ENCODE measurements around the gene PMEPA1.

The PMEPA1 gene

DNA sequence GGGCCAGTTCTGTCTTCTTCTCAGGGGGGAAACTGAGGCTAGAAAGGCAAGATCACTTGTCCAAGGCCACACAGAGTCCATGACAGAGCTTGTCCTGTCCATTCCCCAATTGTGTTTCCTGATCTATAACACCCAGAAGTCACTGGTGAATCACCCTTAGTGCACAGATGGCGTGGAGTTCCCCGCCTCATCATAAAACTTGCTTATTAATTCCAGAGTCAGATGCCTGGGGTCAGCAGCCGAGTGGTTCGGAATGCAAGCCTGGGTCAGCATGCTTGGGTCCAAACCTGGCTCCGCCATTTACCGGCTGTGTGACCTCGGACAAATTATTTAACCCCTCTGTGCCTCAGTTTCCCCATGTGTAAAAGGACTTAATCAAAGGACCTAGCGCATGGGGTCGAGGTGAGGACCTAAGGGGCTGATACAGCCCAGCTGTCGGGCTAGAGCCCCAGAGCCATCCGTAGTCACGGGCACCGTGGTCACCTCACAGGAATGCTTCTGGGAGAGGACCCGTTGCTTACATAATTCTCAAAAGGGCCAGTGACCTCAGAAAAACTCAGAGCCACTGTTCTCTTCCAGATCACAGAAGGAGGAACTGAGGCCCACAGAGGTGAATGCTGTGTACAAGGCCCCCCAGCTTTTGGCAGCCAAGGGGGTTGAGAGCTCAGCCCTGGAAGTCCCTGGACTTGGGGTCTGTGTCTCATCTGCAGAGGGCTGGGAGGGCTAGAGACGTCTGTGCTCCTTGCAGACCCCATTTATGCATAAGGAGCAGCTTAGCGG is 88.2 kb downstream of the PMEPA1 start:
- no peak for DNase-seq (ENCODE audit: low read depth)

DNA sequence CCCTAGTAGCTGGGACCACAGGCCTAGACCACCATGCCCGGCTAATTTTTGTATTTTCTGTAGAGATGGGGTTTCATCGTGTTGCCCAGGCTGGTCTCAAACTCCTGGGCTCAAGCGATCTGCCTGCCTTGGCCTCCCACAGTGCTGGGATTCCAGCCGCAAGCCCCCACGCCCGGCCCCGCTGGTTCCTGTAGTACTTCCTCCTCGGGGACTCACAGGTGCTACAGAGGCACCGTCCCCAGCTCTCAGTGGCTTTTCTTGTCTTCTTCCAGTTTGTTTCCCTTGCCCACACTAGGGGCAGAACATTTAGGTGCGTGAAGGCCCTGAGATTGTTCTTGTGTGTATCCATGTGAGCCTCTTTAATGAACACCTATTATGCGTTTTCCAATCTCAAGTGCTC is 88.8 kb downstream of the PMEPA1 start:
- DNase-seq (ENCODE audit: low read depth) = no peak

DNA sequence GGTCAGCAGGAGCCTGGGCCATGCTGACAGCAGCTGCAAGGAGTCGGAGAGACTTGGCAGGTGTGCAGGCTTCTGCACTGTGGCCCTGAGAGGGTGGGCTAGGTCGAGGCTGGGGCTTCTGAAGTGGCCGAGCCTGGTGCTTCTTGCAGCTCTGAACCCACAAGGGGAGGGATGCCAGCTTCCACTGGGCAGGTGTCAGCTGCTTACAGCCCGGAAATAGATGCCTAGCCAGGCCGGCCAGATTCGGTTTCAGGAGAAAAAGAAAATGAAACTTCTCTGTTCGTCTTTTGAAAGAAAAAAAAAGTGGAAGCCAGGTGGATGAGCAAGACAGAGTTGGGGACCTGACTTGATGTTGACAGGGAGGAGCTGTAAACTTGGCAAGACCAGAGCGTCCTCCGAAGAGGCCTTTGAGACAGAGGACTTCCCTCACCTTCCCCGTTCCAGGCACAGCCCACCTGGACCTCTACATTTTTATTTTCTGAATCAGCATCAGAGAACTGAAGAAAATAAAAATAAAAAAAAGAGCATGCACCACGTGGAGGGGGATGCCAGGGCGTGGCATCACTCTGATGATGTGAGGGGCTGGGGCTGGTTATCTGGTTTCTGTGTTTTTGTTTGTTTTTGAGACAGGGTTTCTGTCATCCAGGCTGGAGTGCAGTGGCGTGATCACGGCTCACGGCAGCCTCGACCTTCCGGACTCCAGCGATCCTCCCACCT is 89.4 kb downstream of the PMEPA1 start, which contains the start of gene ZBP1:
TSS of gene ZBP1 (minus strand) at position 153 of the 717 bp plus-strand sequence. CDS start at position 22, 131 bp downstream.
- peak; percentile 35 for DNase-seq (ENCODE audit: low read depth)

GRCh38 chr20:57619051-57619831 is 90.6 kb downstream of the PMEPA1 start:
- DNase-seq (ENCODE audit: low read depth) = peak; percentile 39

GRCh38 chr20:57618764-57619050 is 91.1 kb downstream of the PMEPA1 start:
- DNase-seq (ENCODE audit: low read depth) = no peak

GRCh38 chr20:57618091-57618763 is 91.6 kb downstream of the PMEPA1 start:
- no peak for DNase-seq (ENCODE audit: low read depth)

GRCh38 chr20:57617079-57617795 is 92.6 kb downstream of the PMEPA1 start:
- DNase-seq (ENCODE audit: low read depth) = no peak

- no peak for DNase-seq (ENCODE audit: low read depth)
These were observed 93.5 kb downstream of the PMEPA1 start for GRCh38 chr20:57616143-57616951.

GRCh38 chr20:57615445-57615811 is 94.4 kb downstream of the PMEPA1 start:
- no peak for DNase-seq (ENCODE audit: low read depth)

- no peak for DNase-seq (ENCODE audit: low read depth)
These were observed 95.0 kb downstream of the PMEPA1 start for GRCh38 chr20:57614490-57615444.

- DNase-seq (ENCODE audit: low read depth) = no peak
These were observed 96.3 kb downstream of the PMEPA1 start for GRCh38 chr20:57613481-57613921.

- DNase-seq (ENCODE audit: low read depth) = no peak
These were observed 96.9 kb downstream of the PMEPA1 start for GRCh38 chr20:57612916-57613315.

- no peak for DNase-seq (ENCODE audit: low read depth)
These were observed 97.4 kb downstream of the PMEPA1 start for GRCh38 chr20:57612436-57612835.

GRCh38 chr20:57611586-57612311 is 98.1 kb downstream of the PMEPA1 start:
- DNase-seq (ENCODE audit: low read depth) = no peak

DNA sequence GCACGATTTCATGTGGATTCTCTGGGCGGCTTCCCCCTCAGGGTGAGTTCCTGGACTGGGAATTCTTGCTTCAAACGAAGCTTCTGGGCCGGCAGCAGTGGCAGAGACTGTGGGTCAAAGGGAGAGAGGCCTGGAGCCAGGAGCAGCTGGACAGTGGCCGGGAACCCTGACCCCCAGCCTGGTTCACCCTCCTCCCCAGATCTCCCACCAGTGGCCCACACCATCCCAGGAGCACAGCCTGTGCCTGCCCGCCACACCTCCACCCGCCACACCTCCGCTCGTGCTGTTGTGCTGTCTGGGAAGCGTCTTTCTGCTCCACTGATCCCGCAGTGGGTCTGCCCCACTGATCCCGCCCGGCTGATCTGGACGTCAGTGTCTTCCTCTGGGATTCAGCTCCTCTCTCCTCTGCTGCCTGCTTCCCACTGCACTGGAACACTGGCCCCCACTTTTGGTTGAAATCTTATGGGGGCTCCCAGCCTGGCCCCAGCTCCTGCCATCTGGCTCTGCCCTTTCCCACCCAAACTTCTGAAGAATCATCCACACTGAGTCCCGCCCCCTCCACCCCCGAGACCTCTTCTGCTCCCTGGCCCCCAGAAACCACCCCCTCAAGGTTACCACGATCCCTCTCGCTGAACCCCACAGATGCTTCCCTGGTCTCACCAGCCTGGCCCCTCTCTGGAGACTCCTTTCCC is 99.4 kb downstream of the PMEPA1 start:
- DNase-seq (ENCODE audit: low read depth) = no peak

GRCh38 chr20:57609842-57610167 is 100.0 kb downstream of the PMEPA1 start:
- DNase-seq (ENCODE audit: low read depth) = no peak

DNA sequence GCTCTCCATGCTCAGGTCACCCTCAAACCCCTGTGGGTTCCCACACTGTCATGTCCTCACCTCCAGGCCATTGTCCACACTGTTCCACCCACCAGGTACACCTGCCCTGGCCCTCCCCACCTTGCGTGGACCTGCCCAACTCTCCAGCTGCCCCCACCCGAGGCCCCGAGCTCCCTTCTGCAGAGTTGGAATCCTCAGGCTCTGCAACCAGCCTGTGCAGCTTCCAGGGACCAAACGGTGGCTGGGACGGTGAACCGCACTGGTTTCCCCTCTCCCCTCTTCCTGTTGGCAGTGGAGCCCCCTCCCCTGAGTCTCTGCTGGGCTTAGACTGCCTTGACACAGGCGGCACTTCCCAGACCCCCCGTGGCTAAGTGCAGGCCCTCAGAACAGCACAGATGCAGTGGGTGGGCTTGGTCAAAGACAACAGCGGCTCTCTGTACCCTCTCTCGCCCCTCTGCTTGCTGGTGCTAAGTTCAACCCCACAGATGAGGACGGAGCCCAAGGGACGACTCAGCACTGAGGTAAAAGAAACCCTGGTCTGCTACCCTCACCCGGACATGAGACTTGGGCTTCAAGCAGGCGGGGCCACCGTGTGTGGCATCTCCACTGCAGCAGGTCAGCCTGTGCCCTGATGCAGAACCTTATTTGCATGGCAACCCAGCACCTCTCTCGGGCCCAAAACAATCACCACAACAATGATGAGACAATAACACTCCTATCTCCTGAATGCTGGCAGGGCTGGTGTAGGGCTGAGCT is 100.6 kb downstream of the PMEPA1 start:
- DNase-seq (ENCODE audit: low read depth) = no peak

- no peak for DNase-seq (ENCODE audit: low read depth)
These were observed 101.3 kb downstream of the PMEPA1 start for GRCh38 chr20:57608516-57608915.

Measured in stimulated activated CD8-positive, alpha-beta memory T cell treated with anti-CD3 and anti-CD28 coated beads, Interleukin-12 subunit alpha, Interleukin-12 subunit beta, amount 100 ng/mL, for 4 hours (primary cell).